Spleen (tissue), 11 donors: Measurements from ENCODE around the gene N4BP2L2. TPM values are rescaled to one million over a fixed set of nuclear protein-coding genes. Genes with fewer than 3 reads are reported as not detected.

ENCODE experiments used
- DNase-seq: peaks from one replicate; pipeline ENCODE4 v3.0.0-alpha.2; 2020
- H3K27ac ChIP-seq, 8 donors: fragments of 200-600 bp; sonication (generic) in 7 of 8; 1 replicate in 4 of 8; 2 replicates in 4 of 8; pipeline versions ENCODE4 v1.5.0 to v1.8.0; 2016 to 2021; ENCODE audit warnings: inconsistent platforms in 4 of 8, mild to moderate bottlenecking in 4 of 8, moderate library complexity in 1 of 8
- H3K27me3 ChIP-seq, 7 donors: fragments of 200-600 bp; sonication (generic) in 6 of 7; replicated peaks in 1 of 7; 1 replicate in 4 of 7; 2 replicates in 3 of 7; pipeline versions ENCODE4 v1.5.0 to v1.8.0; 2016 to 2021; ENCODE audit warnings: inconsistent platforms in 3 of 7, mild to moderate bottlenecking in 1 of 7
- H3K36me3 ChIP-seq, 6 donors: fragments of 200-600 bp; sonication (generic) in 5 of 6; 1 replicate in 4 of 6; 2 replicates in 2 of 6; pipeline versions ENCODE4 v1.5.0 to v1.8.0; 2016 to 2021; ENCODE audit warnings: inconsistent platforms in 2 of 6
- H3K4me1 ChIP-seq, 6 donors: fragments of 200-600 bp; sonication (generic) in 5 of 6; 1 replicate in 3 of 6; 2 replicates in 3 of 6; pipeline versions ENCODE4 v1.5.0 to v1.8.0; 2016 to 2021; ENCODE audit warnings: inconsistent platforms in 3 of 6
- H3K4me3 ChIP-seq, 8 donors: fragments of 200-600 bp; sonication (generic) in 7 of 8; 1 replicate in 4 of 8; 2 replicates in 4 of 8; pipeline versions ENCODE4 v1.5.0 to v1.8.0; 2016 to 2021; ENCODE audit warnings: inconsistent platforms in 4 of 8, mild to moderate bottlenecking in 4 of 8, moderate library complexity in 2 of 8
- H3K9me3 ChIP-seq, 8 donors: fragments of 200-600 bp; sonication (generic) in 7 of 8; 1 replicate in 4 of 8; 2 replicates in 4 of 8; pipeline versions ENCODE4 v1.5.0 to v1.8.0; 2016 to 2021; ENCODE audit warnings: inconsistent platforms in 4 of 8
- CTCF ChIP-seq, 11 experiments: fragments of 200-600 bp in 7 of 11; fragments of 450-650 bp in 4 of 11; sonication (generic) in 4 of 11; IDR thresholded peaks in 8 of 11; conservative IDR thresholded peaks in 3 of 11; 1 replicate in 7 of 11; 2 replicates in 4 of 11; pipeline versions ENCODE4 v1.4.0 to v1.8.0; 2016 to 2021; ENCODE audit warnings: antibody characterized with exemption in 11 of 11, inconsistent platforms in 4 of 11, mild to moderate bottlenecking in 1 of 11
- POLR2A ChIP-seq, 3 donors: fragments of 450-650 bp; IDR thresholded peaks; one replicate each; pipeline ENCODE4 v1.5.1; 2017; ENCODE audit warnings: antibody characterized with exemption in 3 of 3, mild to moderate bottlenecking in 1 of 3
- POLR2AphosphoS5 ChIP-seq, 3 donors: sonication (generic); formaldehyde crosslinking; IDR thresholded peaks; one replicate each; pipeline ENCODE4 v1.5.1; 2017; ENCODE audit warnings: antibody characterized with exemption in 3 of 3
- WGBS, 5 donors: extraction: QIAGEN DNeasy Blood & Tissue Kit in 3 of 5; methylation state at CpG; one replicate each; pipeline versions ENCODE4 v1.1.5 to v1.1.7; 2013 to 2018; 5-methylcytosine and 5-hydroxymethylcytosine counted together
- intact Hi-C: fragments of 100-400 bp; cut with DNase I; formaldehyde crosslinking; loops from one replicate; pipeline ENCODE4 v1.15.0; 2023; ENCODE audit warnings: low total_unique reads
- polyA plus RNA-seq, 3 donors: library from polyadenylated mRNA; stranded (reverse); fragments of 200-250 nt; gene quantifications; one replicate each; pipeline ENCODE4 v1.2.1, GENCODE V29; 2013
- total RNA-seq, 7 donors: library from RNA; depleted of rRNA in 3 of 7; stranded (reverse); fragments of >200 nt in 3 of 7; fragmentation: NEBNext Ultra II Directional in 4 of 7; extraction: Animal tissue kit (Norgen Biotek cat#: 25700) in 4 of 7; gene quantifications; one replicate each; pipeline versions ENCODE4 v1.1.0 to v1.2.1, GENCODE V29; 2016 to 2021
- donor health status: healthy with polysubstance abuse.
- donor health status: DM: no; HTN: no; CAD: no; lungs with moderate emphysema.
- donor health status: DM: no; HTN: no; CAD: no.
- donor health status: Bipolar disorder and iron deficiency.
- donor health status: healthy.
- donor health status: DM: no; HTN: no; CAD: no.
- donor health status: DM: yes; HTN: yes; CAD: no.

N4BP2L2 gene
- total and polyA plus RNA-seq, 10 donors: 49.3 to 506 (median 185) TPM

GRCh38 chr13:32455594-32455903 lies 83.0 kb downstream of the N4BP2L2 start:
- 97 to 100% (median 98%) methylated on average over 2 of the region's 2 CpGs for WGBS, 5 donors
- peaks cover 0 to 65% (median 7%) of the 10 kb centered on the region in 6 donors for H3K36me3 ChIP-seq

GRCh38 chr13:32454886-32455593 lies 83.6 kb downstream of the N4BP2L2 start:
- TF ChIP-seq POLR2AphosphoS5 (IDR thresholded peaks at IDR 0.05) (no peak), POLR2A (IDR thresholded peaks at IDR 0.05) (no peak), CTCF (IDR thresholded peaks at IDR 0.05 in 8 of 11, conservative IDR thresholded peaks at IDR 0.05 in 3 of 11) (no peak)
- peaks cover 2 to 55% (median 46%) of the 10 kb centered on the region in 8 donors for H3K9me3 ChIP-seq
- WGBS, 5 donors: 90 to 94% (median 92%) methylated on average over 5 to 8 of the region's 8 CpGs
- H3K36me3 ChIP-seq: peaks cover 0 to 66% (median 7%) of the 10 kb centered on the region in 6 donors
- H3K4me3 ChIP-seq: no peak overlapping the region
- H3K27me3 ChIP-seq: no peaks in the 10 kb centered on the region
- no peak overlapping the region for H3K27ac ChIP-seq
- intact Hi-C loops: no loop called here
- peaks cover 0 to 6% (median 0%) of the 10 kb centered on the region in 6 donors for H3K4me1 ChIP-seq
- no peak for DNase-seq

More at GRCh38 chr13:32455594-32455903, 83.0 kb downstream of the N4BP2L2 start:
- Histone ChIP-seq H3K9me3 (peaks cover 2 to 58% (median 46%) of the 10 kb centered on the region in 8 donors), H3K27me3 (no peaks in the 10 kb centered on the region), H3K4me1 (peaks cover 0 to 6% (median 0%) of the 10 kb centered on the region in 6 donors), H3K27ac (no peak overlapping the region), H3K4me3 (no peak overlapping the region)
- intact Hi-C loops: no loop called here
- no peak for TF ChIP-seq POLR2A (IDR thresholded peaks at IDR 0.05)
- TF ChIP-seq CTCF (IDR thresholded peaks at IDR 0.05 in 8 of 11, conservative IDR thresholded peaks at IDR 0.05 in 3 of 11): no peak
- no peak for TF ChIP-seq POLR2AphosphoS5 (IDR thresholded peaks at IDR 0.05)
- no peak for DNase-seq

GRCh38 chr13:32453981-32454380 lies 84.6 kb downstream of the N4BP2L2 start:
- TF ChIP-seq POLR2AphosphoS5 (IDR thresholded peaks at IDR 0.05) (no peak), POLR2A (IDR thresholded peaks at IDR 0.05) (no peak), CTCF (IDR thresholded peaks at IDR 0.05 in 8 of 11, conservative IDR thresholded peaks at IDR 0.05 in 3 of 11) (no peak)
- Histone ChIP-seq H3K4me3 (no peak overlapping the region), H3K27me3 (no peaks in the 10 kb centered on the region), H3K36me3 (peaks cover 0 to 66% (median 7%) of the 10 kb centered on the region in 6 donors), H3K4me1 (peaks cover 0 to 6% (median 0%) of the 10 kb centered on the region in 6 donors), H3K27ac (peak overlapping the region in 2 of 8 donors; percentile 7 to 50), H3K9me3 (peaks cover 2 to 47% (median 42%) of the 10 kb centered on the region in 8 donors)
- WGBS, 5 donors: 55 to 91% (median 76%) methylated on average over 1 of the region's 1 CpG
- no peak for DNase-seq
- intact Hi-C loops: no loop called here

GRCh38 chr13:32448972-32449371 lies 89.6 kb downstream of the N4BP2L2 start:
- peaks cover 0 to 13% (median 10%) of the 10 kb centered on the region in 8 donors for H3K9me3 ChIP-seq
- no peak overlapping the region for H3K27ac ChIP-seq
- H3K4me1 ChIP-seq: peaks cover 0 to 22% (median 4%) of the 10 kb centered on the region in 6 donors
- intact Hi-C loops: no loop called here
- peaks cover 0 to 28% (median 0%) of the 10 kb centered on the region in 6 donors for H3K36me3 ChIP-seq
- H3K4me3 ChIP-seq: no peak overlapping the region
- 98 to 100% (median 98%) methylated on average over 1 of the region's 1 CpG for WGBS, 5 donors
- TF ChIP-seq POLR2A (IDR thresholded peaks at IDR 0.05) (no peak), CTCF (IDR thresholded peaks at IDR 0.05 in 8 of 11, conservative IDR thresholded peaks at IDR 0.05 in 3 of 11) (no peak), POLR2AphosphoS5 (IDR thresholded peaks at IDR 0.05) (no peak)
- DNase-seq: no peak
- no peaks in the 10 kb centered on the region for H3K27me3 ChIP-seq
